Measurements from ENCODE around the gene UXT.

UXT gene

GRCh38 chrX:47637546-47638195 is 21.3 kb downstream of the UXT start:
- TF ChIP-seq CTCF (conservative IDR thresholded peaks at IDR 0.05; ENCODE audit: low read depth, low read length), result peak; percentile 6
- no peak for DNase-seq (ENCODE audit: low read depth)
- H3K4me3 ChIP-seq (ENCODE audit: low read length), result peak overlapping the region; percentile 8

- no peak overlapping the region for H3K4me3 ChIP-seq (ENCODE audit: low read length)
- TF ChIP-seq CTCF (conservative IDR thresholded peaks at IDR 0.05; ENCODE audit: low read depth, low read length), result no peak
- no peak for DNase-seq (ENCODE audit: low read depth)
These were observed 24.0 kb downstream of the UXT start for GRCh38 chrX:47634871-47635575.

GRCh38 chrX:47633689-47634590 is 25.0 kb downstream of the UXT start:
- no peak for DNase-seq (ENCODE audit: low read depth)
- H3K4me3 ChIP-seq (ENCODE audit: low read length), result no peak overlapping the region
- no peak for TF ChIP-seq CTCF (conservative IDR thresholded peaks at IDR 0.05; ENCODE audit: low read depth, low read length)

GRCh38 chrX:47632666-47633065 is 26.3 kb downstream of the UXT start:
- no peak for TF ChIP-seq CTCF (conservative IDR thresholded peaks at IDR 0.05; ENCODE audit: low read depth, low read length)
- no peak for DNase-seq (ENCODE audit: low read depth)
- H3K4me3 ChIP-seq (ENCODE audit: low read length), result no peak overlapping the region

GRCh38 chrX:47631676-47632075 is 27.3 kb downstream of the UXT start:
- DNase-seq (ENCODE audit: low read depth), result no peak
- no peak overlapping the region for H3K4me3 ChIP-seq (ENCODE audit: low read length)
- no peak for TF ChIP-seq CTCF (conservative IDR thresholded peaks at IDR 0.05; ENCODE audit: low read depth, low read length)

GRCh38 chrX:47629419-47630200 is 29.4 kb downstream of the UXT start, which contains the start of gene CFP:
TSS of gene CFP (minus strand) at chrX:47629930. CDS start at chrX:47629844, 86 bp downstream.
- H3K4me3 ChIP-seq (ENCODE audit: low read length), result no peak within 1 kb of the TSS
- no peak for DNase-seq (ENCODE audit: low read depth)
- TF ChIP-seq CTCF (conservative IDR thresholded peaks at IDR 0.05; ENCODE audit: low read depth, low read length), result no peak

Data from retinal pigment epithelial cell (primary cell).